NCI-H2107 treated with DMSO at 0.1 percent for 48 hours (cell line): ENCODE data around the gene PSMA3.

ENCODE experiments used
- DNase-seq: peaks from one replicate; lab custom pipeline; 2025; ENCODE audit not compliant: unreplicated experiment; lab: John Stamatoyannopoulos, UW

Gene PSMA3

DNA sequence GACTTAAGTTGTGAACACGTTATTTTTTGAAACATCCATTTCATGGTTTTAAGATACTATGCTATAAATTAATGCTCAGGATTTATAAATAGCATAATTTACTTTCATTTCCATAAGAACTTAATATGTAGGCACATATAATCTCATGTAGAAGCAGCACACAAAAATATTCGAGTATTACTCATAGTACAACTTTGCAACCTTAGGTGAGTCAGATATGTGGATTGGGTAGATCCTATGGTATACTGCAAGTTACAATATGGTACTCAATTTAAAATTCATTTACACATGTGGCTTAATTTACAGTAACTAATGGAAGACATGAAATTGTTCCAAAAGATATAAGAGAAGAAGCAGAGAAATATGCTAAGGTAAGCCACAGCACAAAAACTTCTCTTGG, 26.0 kb downstream of the PSMA3 start:
- no peak for DNase-seq

DNA sequence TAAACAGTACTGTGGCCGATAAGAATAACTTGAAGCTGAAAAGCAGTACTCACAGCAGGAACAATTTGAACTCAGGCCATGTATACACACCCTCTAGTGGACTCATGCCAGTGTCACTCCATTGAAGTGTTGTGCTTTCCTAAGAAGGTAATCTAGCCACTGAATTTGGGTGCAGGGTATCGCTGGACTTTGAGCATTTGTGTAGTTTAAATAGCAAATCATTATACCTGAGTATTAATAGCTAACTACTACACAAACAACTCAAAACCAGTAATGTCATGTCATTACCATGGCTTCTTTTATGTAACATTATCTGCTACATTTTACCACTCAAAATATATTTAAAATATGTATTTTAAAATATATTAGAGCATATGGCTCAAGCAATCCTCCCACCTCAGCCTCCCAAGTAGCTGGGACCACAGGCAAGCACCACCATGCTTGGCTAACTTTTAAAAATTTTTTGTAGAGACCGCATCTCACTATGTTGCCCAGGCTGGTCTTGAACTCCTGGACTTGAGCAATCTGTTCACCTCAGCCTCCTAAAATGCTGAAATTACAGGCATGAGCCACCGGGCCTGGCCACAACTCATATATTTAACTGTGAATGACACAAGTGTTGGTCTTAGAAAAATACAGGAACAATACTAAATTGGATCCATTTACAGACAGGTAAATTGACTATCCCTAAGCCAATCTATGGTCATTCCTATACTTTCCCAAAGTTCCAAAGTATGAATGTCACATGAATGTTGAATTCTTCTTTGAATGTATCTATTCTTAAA, 28.1 kb downstream of the PSMA3 start:
- no peak for DNase-seq

DNA sequence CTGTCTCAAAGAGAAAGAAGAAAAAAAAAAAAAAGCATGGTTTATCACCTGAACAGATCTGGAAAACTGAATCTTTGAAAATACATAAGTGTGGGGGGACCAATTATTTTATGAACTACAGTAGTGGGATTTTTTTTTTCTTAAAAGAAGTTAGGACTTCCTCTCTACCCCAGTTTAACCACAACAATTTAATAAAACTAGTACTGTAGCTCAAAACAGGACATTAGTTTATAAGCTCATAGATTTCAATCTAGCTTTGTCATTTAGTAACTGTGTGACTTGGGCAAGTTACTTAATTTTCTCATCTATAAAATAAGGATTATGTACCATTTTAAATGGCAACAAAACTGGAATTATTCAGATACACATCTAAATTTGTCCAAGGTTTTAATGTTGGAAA, 30.2 kb downstream of the PSMA3 start:
- DNase-seq: no peak

DNA sequence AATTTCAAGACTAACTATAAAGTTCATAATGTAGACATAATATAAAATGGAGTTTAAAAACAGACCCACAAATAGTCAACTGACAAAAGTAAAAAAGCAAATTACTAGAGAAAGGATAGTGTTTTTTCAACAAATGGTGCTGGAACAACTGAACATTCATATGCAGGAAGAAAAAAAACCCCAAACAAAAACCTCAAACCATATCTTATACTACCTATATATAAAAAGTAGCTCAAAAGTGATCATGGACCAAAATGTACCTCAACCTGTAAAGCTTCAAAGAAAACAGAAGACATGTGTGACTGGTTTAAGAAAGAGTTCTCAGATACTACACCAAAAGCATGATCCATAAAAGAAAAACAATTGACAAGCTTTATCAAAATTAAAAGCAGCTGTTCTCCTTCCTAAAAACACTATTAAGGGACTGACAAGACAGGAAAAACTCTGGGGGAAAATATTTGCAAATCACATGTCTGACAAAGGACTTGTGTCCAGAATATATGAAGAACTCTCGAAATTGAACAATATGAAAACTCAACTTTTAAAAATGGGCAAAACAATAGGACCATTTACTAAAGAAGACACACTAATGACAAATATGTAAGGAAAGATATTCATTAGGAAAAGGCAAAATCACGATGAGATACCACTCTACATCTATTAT, 31.0 kb downstream of the PSMA3 start:
- DNase-seq: no peak

DNA sequence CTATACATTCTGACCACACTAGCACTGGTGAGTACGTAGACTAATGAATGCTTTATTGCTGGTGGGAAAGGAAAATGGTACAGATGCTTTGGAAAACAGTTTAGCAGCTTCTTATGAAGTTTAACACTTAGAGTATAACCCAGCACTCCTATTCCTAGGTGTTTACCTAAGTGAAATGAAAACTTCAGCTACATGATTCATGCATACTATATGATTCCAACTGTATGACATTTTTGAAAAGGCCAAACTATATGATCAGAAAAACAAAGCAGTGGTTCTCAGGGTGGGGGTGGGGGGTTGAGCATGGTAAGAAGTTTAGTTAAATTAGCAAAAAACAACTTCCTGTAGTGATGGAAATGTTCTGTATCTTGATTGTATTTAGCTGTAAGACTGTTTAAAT, 31.6 kb downstream of the PSMA3 start:
- DNase-seq: no peak

GRCh38 chr14:58278177-58278576, 33.5 kb downstream of the PSMA3 start:
- no peak for DNase-seq

- DNase-seq: no peak
These were observed 36.5 kb downstream of the PSMA3 start for GRCh38 chr14:58280954-58281787.

- no peak for DNase-seq
These were observed 37.3 kb downstream of the PSMA3 start for GRCh38 chr14:58281969-58282368.

DNA sequence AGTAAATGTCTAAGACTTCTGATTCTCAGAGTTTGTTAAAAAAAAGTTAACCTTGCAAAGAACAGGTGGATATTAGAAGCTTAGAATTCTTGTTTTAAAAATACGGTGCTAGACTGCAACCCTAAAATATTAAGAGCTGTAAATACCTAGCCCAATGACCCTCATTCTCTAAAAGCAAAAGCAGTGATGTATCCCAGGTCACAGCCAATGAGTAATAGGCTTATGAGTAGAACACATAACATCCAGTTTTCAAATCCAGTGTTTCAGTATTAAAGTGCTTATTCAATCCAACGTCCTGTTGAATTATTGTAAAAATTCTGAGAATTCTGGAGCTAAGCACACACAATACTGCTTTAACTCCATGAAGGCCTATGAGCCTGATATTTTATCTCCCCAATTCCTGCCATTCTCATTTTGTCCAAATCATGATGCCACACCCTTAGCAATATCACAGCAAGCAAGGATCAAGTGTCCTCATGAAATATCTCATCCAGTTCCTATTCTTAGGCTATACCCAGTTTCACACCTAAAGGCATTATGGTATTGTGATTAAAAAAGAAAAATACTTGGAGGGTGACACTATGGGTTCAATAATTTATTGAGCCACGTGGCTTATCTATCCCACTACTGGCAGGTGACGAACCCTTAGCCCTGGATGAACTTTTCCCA, 38.4 kb downstream of the PSMA3 start:
- no peak for DNase-seq

GRCh38 chr14:58283730-58284129, 39.1 kb downstream of the PSMA3 start:
- DNase-seq: no peak

GRCh38 chr14:58285132-58285531, 40.5 kb downstream of the PSMA3 start:
- DNase-seq: no peak

GRCh38 chr14:58287607-58288042, 43.0 kb downstream of the PSMA3 start:
- DNase-seq: no peak

GRCh38 chr14:58288106-58288792, 43.6 kb downstream of the PSMA3 start:
- DNase-seq: no peak

- DNase-seq: no peak
These were observed 47.0 kb downstream of the PSMA3 start for GRCh38 chr14:58291646-58292045.

DNA sequence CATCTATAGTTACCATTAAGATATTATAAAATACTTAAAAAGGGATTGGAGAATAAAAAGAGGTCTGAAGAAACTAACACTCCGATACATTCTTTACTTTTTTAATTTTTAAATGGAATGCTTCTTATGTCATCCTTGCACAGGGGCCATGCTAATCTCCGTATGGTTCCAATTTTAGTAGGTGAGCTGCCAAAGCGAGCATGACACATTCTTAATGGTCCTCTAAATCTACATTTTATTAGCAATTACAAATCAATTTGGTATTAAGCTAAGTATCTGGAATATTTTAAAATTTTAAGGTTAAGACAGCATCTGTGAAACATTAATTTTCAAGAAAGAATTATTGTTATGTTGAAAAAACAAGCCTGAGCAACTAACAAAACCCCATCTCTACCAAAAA, 47.5 kb downstream of the PSMA3 start:
- DNase-seq: no peak

GRCh38 chr14:58294201-58294600, 49.6 kb downstream of the PSMA3 start:
- DNase-seq: no peak

DNA sequence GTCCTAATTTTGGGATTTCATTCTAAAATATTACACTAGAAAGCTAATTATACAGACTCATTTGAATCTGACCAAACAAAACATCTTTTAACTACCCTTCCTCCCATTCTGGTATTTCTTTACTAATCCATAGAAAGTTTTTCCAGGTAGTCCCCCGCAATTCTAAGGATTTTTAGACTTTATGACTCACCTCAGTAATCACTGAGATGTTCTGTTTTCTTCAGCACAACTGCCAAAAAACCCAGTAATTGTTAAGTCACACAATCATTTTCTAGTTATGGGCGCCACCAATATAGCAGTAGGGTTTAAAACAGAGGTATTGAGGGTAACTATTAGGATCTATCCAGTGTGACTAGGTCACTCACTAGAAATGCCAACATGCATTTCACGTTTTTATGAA, 52.1 kb downstream of the PSMA3 start:
- DNase-seq: no peak

DNA sequence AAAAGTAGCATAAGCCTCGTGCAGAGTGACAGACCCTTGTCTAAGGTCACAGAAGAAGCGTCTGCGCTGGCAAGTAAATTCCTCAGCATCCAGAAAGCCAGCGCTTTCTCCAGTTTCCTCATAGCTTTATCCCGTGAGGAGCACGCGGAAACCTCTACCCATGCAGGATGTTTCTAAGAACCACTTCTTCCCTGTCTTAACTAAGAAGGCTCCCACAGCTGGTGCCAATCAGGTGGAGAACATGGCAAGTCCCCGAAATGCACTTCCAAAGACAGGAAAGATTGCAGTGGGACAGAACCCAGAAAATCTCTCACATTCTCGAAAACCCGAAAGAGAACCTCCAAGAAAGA, 52.7 kb downstream of the PSMA3 start:
- no peak for DNase-seq

GRCh38 chr14:58297762-58298476, 53.3 kb downstream of the PSMA3 start:
- peak; percentile 100 for DNase-seq
